HG03460 (cell line): ENCODE results near the gene CSF1.
"Not testable (repeated sequence)": the region's sequence is repeated elsewhere in the genome, so short reads cannot be mapped to it uniquely, and the experiment has no call there.

ENCODE experiments used
- ATAC-seq: cut with Tn5 transposase; IDR thresholded peaks from one replicate; pipeline ENCODE4 v1.9.1; 2021; ENCODE audit not compliant: unreplicated experiment

Gene CSF1

DNA sequence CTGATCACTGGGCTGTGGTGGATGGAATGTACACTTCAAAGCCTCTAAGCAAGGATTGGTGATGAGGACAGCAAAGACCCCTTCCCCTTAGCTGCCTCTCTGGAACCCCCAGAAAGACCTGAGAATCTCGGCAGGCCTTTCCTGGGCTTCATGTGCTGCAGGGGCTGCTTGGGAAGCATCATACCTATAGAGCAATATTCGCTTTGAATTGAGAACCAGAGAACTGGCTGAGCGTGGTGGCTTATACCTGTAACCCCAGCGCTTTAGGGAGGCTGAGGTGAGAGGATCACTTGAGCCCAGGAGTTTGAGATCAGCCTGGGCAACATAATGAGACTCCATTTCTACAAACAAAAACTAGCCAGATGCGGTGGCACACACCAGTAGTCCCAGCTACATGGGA lies 22.0 kb downstream of the CSF1 start:
- ATAC-seq = no peak

DNA sequence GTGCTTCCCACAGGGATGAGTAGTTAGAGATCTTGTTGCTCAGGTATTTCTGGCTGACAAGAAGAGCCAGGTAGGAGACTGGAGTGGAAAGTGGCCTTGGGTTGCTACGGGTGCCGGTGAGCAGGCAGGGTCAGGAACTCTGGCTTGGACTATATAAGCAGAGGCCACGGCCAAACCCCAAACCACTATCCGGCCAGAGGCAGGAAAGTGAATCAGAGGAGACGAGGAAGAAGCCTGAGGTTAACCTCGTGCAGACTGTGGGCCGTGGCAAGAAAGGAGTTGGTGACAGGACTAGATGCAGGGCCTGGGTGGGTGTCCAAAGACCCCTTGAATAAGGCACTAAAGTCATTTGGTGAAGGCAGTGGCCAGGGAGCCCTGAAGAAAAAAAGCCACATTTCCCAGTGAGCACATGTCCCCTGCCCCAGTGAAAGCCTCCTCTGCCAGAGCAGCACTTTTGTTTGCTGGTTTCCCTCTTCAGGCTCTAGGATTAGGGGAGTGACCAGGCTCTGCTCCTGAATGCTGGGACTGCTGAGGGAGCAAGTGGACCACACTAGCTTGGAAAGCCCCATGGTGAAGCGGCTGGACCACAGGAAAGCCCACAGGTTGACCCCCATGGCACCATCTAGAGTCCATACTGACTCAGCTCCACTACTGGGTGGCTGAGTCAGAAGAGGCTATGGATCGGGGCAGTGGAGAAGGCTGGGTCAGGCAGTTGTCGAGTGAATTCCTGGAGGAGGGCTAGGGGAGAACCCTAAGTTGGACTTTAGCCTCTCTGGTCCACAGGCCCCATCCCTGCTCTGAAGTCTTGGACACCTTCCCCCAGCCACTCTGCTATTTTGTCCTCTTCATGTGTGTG lies 23.4 kb downstream of the CSF1 start:
- no peak for ATAC-seq

DNA sequence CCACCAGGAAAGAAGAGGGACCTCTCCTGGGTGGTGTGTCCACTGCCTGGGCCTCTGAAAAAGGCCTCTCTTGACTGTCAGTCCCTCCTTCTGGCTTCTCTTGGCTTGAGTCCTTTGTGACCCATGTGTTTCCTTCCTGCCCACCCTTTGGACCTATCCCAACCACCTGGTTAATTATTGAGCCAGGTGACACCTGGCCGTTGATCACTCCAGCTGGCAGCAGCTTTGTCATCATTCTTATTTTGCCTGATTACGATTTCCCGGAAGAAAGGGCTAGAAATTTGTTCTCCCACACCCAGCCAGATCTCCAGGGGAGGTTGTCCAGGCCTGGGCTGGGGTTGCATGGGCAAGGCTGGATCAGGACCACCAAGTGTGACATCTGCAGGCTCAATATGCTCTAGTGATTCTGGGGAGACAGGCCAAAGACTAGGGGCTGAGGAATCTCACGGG lies 24.8 kb downstream of the CSF1 start:
- no peak for ATAC-seq

DNA sequence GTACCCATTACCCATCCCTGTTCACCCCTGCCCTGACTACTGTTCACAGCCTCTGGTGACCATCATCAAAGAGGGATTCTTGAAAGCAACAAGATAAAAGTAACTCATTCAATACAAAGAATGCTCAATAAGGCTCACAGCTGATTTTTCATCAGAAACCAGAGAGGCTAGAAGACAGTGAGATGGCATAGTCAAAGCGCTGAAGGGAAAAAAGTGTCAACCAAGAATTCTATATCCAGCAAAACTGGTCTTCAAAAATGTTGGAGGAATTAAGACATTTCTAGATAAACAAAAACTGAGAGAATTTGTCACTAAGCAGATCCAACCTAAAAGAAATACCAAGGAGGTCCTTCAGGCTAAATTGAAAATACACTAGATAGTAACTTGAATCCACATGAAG lies 27.1 kb downstream of the CSF1 start:
- ATAC-seq = no peak

DNA sequence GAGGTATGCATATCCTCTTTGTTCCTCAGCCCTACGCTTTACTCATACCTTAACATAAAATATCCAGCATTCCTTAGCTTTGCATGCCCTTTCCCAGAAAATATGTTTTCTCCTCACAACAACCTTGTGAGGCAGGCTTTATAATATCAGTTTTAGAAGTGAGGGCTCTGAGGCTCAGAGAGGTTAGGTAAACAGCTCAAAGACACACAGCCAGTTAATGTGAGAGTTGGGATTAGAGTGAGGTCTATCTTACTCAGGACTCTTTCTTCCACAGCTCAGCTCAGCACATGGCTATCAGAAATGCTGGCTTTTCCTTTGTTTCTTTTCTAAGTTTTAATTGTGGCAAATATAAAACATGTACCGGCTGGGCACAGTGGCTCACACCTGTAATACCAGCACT lies 27.9 kb downstream of the CSF1 start:
- no peak for ATAC-seq

DNA sequence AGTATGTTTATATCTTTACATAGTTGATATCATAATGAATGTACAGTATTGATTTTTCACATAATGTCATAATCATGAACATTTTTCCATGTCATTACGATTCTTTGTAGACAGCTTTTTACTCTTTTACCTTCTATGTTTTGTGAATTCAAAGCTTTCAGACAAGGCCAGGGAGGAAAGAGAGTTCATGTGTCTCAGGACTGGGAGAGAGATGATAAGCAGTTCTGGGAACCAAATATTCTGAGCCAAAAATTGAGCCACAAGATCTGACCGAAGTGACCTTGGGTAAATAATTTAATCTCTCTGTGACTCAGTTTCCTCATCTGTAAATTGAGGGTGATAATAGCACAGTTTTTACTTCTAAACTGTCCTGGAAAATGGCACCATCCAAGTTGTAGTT lies 31.8 kb downstream of the CSF1 start:
- ATAC-seq = no peak

DNA sequence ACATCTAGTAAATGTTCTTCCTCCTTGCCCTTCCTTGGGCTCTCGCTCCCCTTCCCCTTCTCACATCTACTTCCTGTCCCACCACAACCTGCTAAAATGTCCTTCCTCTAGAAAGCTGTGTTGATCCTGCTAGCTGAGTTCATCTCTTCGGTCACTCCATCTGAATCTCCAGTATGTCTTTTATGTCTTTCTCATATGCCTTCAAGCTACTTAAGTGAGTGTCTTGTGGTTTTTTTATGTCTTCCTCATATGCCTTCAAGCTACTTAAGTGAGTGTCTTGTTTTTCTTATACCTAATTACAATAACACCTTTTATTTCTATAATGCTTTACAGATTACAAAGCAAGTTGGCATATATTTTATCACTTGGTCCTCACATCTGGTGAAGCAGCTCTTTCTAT lies 33.9 kb downstream of the CSF1 start:
- no peak for ATAC-seq

DNA sequence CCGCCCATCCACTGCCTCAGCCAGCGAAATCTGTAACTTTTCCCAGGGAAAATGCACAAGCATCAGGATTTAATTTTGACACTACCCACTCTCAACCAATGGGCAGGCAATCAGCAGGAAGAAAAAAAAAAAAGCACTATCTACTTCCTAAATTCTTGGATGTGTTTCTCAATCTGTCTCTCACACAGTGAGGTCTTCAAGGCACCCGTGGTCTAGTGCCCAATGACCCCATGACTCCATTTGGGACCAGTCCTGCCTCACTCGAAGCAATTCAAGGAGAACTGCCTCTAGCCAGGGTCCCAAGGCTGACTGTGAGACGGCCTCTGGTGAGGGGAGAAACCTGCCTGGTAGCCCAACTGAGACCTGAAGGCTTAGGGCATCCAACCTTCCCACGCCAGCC lies 35.9 kb downstream of the CSF1 start:
- ATAC-seq = no peak

DNA sequence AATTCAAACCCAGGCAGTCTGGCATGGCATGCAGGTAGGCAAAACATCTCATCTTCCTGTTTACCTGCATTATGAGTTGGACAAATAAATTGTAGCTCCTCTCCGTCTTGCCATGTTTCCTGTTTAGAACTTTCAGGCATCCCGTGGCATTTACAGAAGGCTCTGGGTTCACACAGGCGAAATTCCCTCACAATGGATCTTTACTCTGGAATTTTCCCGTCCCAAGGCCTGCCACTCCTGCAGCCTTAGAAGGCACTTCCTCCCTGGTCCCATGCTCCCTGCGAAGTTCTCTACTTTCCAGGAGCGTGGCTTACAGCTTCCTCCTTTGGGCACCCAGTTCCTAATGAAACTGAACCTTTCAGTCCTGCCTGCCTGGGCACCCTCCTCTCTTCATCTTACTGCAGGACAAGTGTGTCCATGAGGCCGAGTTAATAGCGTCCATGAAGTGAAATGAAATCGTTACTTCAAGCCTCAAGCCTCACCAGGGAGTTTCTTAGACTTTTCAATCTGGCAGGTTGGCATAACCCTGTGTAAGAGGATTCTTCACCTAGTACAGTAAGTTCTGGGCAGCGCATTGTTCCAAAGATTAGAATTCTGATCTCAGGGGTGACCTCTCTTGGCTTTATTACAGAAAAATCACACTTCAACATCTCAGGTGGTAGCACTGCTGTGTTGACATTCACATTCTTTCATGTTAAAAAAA lies 37.1 kb downstream of the CSF1 start:
- ATAC-seq = no peak

DNA sequence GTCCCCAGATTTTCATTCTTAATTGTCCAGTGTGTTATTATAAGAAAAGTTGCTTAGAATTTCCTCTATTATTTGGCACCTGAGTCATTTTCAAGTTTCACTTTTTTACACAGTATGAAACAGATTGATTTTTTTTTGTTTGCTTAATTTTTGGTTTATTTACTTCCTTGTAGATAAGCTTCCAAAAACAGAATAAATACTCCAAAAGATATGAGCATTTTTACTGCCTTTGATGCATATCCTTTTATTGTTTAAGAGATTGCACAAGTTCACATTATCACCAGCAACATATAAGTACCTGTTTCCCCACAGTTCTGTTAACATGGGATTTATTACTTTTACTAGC lies 37.6 kb downstream of the CSF1 start:
- ATAC-seq = no peak

DNA sequence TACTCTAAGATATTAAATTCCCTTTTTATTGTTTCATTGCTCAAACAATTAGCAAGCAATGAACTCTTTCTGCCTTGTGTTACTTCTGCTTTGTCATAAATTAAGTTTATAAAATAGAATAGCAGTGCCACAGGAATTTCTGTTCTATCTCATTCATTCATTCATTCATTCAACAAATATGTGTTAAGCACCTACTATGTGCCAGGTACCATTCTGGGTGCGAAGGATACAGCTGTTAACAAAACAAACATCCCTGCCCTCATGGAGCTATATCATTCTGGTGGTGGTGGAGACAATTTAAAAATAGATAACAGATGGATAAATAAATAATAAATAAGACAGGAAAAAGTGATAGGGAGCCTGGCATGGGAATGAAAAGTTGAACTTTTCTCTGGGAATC lies 39.4 kb downstream of the CSF1 start:
- no peak for ATAC-seq

DNA sequence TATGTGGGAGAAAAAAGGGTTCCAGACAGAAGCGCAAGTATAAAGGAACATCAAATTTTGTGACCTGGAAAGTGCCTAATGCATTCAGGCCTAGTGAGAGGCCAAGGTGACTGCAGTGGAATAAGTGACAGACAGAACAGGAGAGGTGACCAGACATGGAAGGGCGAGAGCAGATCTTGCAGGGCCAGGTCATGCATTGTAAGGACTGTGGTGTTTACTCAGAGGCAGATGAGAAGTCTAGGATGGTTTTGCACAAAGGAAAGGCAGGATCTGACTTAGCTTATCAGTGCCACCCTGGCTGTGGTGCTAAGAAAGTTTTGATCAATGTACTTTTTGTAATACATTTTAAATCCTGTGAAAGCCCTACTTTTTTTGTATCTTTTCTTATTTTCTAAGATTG lies 39.9 kb downstream of the CSF1 start:
- ATAC-seq = no peak

DNA sequence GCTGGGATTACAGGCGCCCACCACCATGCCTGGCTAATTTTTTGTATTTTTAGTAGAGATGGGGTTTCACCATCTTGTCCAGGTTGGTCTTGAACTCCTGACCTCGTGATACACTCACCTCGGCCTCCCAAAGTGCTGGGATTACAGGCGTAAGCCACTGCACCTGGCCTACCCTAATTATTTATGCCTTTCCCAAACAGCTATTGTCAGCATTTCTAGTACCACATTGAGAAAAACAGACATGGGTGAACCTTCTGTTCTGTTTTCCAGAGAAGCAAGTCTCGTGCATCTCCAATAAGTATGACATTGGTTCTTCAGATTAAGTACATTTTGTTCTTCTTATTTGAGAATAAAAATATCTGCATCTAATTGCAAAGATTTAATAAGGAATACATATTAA lies 40.9 kb downstream of the CSF1 start:
- ATAC-seq = not testable (repeated sequence)

DNA sequence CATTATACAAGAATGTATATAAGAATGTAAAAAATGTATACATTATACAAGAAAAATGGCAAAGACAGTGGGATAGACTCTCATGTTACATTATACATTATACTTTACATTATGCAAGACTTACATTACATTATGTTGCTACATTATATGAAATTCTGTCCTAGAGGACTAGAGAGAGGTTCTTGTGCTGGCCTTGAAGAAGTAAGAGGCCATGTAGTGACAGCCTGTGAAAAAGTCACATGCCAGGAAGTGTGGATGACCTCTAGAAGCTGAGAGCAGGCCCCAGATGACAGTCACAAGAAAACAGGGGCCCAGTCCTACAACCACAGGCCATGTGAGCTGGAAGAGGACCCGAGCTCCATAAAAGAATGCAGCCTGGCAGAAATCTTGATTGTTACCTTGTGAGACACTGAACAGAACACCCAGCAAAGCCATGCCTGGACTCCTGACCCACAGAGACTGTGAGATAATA lies 43.4 kb downstream of the CSF1 start:
- no peak for ATAC-seq

DNA sequence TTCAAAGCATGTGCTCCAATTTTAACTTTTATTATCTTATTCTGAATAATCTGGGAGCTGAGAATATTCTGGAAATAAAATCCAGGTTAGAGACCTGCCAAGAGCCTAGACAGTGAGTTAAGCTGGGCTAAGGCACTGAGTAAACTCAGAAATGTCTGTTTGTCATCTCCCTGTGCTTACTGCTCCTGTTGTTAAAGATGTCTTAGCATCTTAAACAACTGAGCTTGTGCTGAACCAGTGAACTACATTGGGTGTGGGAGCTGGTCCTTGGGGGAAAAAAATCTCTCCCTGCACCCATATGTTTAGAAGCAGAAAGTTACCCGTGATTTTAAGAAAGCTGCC lies 49.0 kb downstream of the CSF1 start:
- ATAC-seq = no peak

DNA sequence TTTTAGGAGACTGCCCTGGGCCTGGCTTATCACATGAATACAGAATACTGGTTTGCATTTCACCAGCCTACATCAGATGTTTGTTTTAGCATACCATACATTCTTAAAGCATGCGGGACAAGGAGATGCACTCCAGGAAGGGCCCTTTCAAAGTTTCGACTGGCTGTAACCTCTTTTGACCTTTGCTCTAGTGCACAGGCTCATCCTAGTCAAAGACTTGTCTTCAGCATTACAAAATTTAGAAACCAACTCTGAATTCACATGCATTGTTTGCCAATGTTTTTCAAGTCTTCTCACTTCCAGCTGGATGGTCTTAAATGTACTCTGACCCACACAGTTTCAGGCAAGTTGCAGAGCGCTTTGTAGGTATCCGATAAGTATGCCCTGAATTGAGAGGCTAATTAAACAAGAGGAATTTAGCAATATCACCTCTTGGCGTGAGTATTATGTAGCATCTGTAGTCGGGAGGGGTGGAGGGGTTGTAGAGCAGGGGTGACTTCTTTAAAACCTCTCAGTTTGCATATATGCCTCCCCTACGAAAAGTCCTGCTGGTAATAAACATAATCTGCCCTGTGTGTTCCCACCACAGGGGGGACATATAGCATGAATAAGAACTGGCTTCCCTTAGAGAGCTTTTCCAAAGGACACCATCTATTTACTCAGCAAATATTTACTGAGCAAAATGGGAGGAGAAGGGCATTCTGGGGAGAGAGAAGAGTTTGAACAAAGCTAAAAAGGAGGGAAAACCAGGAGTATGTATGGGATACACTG lies 49.5 kb downstream of the CSF1 start:
- ATAC-seq = no peak

DNA sequence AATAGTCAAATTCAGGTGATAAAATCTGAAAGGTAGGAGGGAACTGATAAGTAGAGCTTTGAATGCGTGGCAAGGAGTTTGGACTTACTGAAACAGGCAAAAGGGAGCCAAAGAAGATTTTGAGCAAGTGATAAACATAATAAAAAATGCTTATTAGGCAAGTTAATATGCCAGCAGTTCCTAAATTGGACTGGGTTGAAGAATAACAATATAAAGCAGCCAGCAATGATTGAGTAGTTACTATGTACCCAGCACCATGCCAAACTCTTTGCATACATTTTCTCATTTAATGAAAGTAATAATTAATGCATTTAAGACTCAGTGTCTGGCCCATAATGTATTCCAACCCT lies 50.1 kb downstream of the CSF1 start:
- no peak for ATAC-seq

DNA sequence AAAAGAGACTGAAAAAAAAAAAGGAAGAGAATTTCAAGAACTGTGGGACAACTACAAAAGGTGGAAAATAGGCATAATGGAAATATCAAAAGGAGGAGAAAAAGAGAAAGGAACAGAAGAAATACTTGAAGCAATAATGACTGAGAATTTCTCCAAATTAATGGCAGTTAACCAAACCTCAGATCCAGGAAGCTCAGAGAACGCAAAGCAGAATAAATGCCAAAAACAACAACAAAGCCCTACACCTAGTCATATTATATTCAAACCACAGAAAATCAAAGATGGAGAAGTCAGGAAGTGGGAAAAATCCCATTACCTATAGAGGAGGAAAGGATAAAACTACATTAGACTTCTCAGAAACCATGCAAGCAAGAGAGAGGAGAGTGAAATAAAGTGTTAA lies 53.2 kb downstream of the CSF1 start:
- no peak for ATAC-seq

DNA sequence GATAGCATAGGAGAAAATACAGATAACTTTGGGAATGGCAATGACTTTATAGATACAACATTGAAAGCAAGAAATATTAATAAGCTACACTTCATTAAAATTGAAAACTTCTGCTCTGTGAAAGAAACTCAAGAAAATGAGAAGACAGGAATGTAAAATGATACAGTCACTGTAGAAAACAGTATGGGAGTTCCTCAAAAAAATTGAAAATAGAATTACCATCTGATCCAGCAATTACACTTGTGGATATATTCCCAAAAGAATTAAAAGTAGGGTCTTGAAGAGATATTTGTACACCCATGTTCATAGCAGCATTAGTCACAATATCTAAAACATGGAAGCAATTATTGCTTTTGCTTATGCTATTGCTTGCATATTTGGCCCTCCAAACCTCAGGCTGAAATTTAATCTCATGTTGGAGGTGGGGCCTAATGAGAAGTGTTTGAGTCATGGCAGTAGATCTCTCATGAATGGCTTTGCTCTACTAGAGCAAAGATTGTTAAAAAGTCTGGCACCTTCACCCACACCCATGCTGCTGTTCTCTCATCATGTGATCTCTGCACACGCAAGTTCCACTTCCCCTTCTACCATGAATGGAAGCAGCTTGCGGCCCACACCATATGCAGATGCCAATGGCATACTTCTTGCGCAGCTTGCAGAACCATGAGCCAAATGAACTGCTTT lies 58.6 kb downstream of the CSF1 start:
- ATAC-seq = no peak

DNA sequence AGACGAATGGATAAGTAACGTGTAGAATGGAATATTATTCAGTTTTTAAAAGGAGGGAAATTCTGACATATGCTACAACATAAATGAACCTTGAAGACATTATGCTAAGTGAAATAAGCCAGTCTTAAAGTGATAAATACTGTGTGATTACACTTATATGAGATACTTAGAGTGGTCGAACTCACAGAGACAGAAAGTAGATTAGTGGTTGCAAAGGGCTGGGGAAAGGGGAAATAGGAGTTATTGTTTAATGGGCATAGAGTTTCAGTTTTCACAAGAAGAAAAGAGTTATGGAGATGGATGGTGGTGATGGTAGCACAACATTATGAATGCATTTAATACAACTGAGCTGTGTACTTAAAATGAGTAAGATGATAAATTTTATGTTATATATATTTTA lies 59.3 kb downstream of the CSF1 start:
- no peak for ATAC-seq

DNA sequence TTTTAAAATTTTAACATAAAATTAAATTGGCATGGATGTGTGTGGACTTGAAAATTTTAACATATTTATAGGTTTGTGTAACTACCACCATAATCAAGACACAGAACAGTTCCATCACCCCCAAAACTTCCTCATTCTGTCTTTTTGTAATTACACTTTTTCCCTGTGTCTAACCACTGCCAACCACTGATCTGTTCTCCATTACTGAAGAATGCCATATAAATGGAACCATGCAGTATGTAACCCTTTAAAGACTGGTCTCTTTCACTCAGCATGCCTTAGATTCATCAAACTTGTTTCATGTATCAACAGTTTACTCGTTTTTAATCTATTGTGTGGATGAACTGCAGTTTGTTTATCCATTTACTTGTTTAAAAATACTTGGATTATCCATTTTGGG lies 60.9 kb downstream of the CSF1 start:
- no peak for ATAC-seq
